GM12878 (cell line): ENCODE results near the gene SLC36A3.

Experiments
- CHD1 ChIP-seq: IDR thresholded peaks from 2 replicates; pipeline ENCODE4 v1.6.1; 2012; ENCODE audit warnings: low read depth, low read length, improper control_type of control experiment
- EZH2 ChIP-seq: IDR thresholded peaks from 2 replicates; pipeline ENCODE4 v1.6.1; 2012; ENCODE audit warnings: low read depth, mild to moderate bottlenecking, control low read depth, inconsistent platforms, low read length, borderline replicate concordance; ENCODE audit not compliant: control insufficient read depth
- GATAD2B ChIP-seq: fragments of 450-650 bp; conservative IDR thresholded peaks from 2 replicates; pipeline ENCODE4 v1.6.1; 2017; ENCODE audit warnings: low read depth, mild to moderate bottlenecking, moderate library complexity
- NFYB ChIP-seq: IDR thresholded peaks from 2 replicates; pipeline ENCODE4 v1.6.1; 2011; ENCODE audit warnings: low read depth, mild to moderate bottlenecking, low read length, improper control_type of control experiment, moderate library complexity; ENCODE audit not compliant: insufficient read depth
- POLR2A ChIP-seq: IDR thresholded peaks from 2 replicates; pipeline ENCODE4 v1.6.1; 2011; ENCODE audit warnings: low read depth, mild to moderate bottlenecking, low read length
- SMC3 ChIP-seq: IDR thresholded peaks from 2 replicates; pipeline ENCODE4 v1.6.1; 2011; ENCODE audit warnings: low read length, improper control_type of control experiment, borderline replicate concordance
- SPI1 ChIP-seq: IDR thresholded peaks from 2 replicates; pipeline ENCODE4 v1.6.1; 2011; ENCODE audit warnings: low read depth, mild to moderate bottlenecking, low read length, moderate library complexity, borderline replicate concordance; ENCODE audit not compliant: insufficient read depth
- TF ChIP-seq, protein P1 (sequence below), 3 experiments: IDR thresholded peaks in 2 of 3; conservative IDR thresholded peaks in 1 of 3; 2 replicates each; pipeline ENCODE4 v1.5.1; 2011; ENCODE audit warnings: low read depth in 3 of 3, low read length in 3 of 3, mild to moderate bottlenecking in 3 of 3, control low read depth in 2 of 3, moderate library complexity in 2 of 3, inconsistent platforms in 1 of 3, mixed read lengths in 1 of 3; ENCODE audit not compliant: control insufficient read depth in 2 of 3, insufficient read depth in 1 of 3; ENCODE audit errors: extremely low read depth in 1 of 3
- TF ChIP-seq, protein P2 (sequence below): IDR thresholded peaks from 2 replicates; pipeline ENCODE4 v1.6.1; 2011; ENCODE audit warnings: borderline replicate concordance, low read depth, mild to moderate bottlenecking, moderate library complexity, low read length; ENCODE audit not compliant: insufficient read depth, poor library complexity, severe bottlenecking
- TF ChIP-seq, protein P3 (sequence below): IDR thresholded peaks from 2 replicates; pipeline ENCODE4 v1.6.1; 2012; ENCODE audit warnings: mild to moderate bottlenecking, low read depth, low read length

DNA sequence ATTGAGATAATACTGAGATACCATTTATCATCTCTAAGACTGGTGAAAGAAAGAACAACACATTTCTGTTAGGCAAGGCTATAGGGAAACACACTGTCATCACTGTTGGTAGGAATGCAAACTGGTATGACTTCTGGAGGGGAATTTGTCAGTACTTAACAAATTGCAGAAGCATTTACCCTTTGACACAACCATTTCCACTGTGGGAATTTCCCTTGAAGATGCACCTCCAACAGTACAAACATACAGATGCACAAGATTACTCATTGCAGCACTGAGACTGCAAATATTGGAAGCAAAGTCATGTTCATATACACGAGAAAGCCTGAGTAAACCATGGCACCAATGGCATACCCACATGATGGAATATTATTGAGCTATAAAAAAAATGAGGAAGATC lies 33.0 kb downstream of the SLC36A3 start:
- no peak for TF ChIP-seq SMC3
- TF ChIP-seq, protein P1, sequence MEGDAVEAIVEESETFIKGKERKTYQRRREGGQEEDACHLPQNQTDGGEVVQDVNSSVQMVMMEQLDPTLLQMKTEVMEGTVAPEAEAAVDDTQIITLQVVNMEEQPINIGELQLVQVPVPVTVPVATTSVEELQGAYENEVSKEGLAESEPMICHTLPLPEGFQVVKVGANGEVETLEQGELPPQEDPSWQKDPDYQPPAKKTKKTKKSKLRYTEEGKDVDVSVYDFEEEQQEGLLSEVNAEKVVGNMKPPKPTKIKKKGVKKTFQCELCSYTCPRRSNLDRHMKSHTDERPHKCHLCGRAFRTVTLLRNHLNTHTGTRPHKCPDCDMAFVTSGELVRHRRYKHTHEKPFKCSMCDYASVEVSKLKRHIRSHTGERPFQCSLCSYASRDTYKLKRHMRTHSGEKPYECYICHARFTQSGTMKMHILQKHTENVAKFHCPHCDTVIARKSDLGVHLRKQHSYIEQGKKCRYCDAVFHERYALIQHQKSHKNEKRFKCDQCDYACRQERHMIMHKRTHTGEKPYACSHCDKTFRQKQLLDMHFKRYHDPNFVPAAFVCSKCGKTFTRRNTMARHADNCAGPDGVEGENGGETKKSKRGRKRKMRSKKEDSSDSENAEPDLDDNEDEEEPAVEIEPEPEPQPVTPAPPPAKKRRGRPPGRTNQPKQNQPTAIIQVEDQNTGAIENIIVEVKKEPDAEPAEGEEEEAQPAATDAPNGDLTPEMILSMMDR (IDR thresholded peaks at IDR 0.05 in 2 of 3, conservative IDR thresholded peaks at IDR 0.05 in 1 of 3; ENCODE audit: control insufficient read depth in 2 of 3, extremely low read depth in 1 of 3, insufficient read depth in 1 of 3, low read depth in 3 of 3, low read length in 3 of 3), result no peak
- TF ChIP-seq POLR2A, result no peak
- no peak for TF ChIP-seq NFYB
- no peak for TF ChIP-seq CHD1
- TF ChIP-seq, protein P2, sequence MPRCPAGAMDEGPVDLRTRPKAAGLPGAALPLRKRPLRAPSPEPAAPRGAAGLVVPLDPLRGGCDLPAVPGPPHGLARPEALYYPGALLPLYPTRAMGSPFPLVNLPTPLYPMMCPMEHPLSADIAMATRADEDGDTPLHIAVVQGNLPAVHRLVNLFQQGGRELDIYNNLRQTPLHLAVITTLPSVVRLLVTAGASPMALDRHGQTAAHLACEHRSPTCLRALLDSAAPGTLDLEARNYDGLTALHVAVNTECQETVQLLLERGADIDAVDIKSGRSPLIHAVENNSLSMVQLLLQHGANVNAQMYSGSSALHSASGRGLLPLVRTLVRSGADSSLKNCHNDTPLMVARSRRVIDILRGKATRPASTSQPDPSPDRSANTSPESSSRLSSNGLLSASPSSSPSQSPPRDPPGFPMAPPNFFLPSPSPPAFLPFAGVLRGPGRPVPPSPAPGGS, result peak; percentile 89
- no peak for TF ChIP-seq EZH2
- TF ChIP-seq, protein P3, sequence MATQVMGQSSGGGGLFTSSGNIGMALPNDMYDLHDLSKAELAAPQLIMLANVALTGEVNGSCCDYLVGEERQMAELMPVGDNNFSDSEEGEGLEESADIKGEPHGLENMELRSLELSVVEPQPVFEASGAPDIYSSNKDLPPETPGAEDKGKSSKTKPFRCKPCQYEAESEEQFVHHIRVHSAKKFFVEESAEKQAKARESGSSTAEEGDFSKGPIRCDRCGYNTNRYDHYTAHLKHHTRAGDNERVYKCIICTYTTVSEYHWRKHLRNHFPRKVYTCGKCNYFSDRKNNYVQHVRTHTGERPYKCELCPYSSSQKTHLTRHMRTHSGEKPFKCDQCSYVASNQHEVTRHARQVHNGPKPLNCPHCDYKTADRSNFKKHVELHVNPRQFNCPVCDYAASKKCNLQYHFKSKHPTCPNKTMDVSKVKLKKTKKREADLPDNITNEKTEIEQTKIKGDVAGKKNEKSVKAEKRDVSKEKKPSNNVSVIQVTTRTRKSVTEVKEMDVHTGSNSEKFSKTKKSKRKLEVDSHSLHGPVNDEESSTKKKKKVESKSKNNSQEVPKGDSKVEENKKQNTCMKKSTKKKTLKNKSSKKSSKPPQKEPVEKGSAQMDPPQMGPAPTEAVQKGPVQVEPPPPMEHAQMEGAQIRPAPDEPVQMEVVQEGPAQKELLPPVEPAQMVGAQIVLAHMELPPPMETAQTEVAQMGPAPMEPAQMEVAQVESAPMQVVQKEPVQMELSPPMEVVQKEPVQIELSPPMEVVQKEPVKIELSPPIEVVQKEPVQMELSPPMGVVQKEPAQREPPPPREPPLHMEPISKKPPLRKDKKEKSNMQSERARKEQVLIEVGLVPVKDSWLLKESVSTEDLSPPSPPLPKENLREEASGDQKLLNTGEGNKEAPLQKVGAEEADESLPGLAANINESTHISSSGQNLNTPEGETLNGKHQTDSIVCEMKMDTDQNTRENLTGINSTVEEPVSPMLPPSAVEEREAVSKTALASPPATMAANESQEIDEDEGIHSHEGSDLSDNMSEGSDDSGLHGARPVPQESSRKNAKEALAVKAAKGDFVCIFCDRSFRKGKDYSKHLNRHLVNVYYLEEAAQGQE, result no peak
- TF ChIP-seq SPI1, result no peak
- TF ChIP-seq GATAD2B, result no peak
